IMR-90 (cell line): Measurements from ENCODE around the gene ANO4. TPM values are rescaled to one million over a fixed set of nuclear protein-coding genes. Genes with fewer than 3 reads are reported as not detected.

ENCODE experiments used
- ATAC-seq: fragments of 200-7000 bp; cut with Tn5 transposase; 2 replicates; pipeline ENCODE4 v1.9.1; 2020; ENCODE audit warnings: low read depth, mild to moderate bottlenecking, moderate library complexity
- BruUV-seq: library from RNA; stranded (reverse); fragments of 400-500 nt; replicated peaks from 2 replicates; lab custom pipeline; 2021; lab: Mats Ljungman, UMichigan
- CTCF ChIA-PET: fragments of 300-600 bp; formaldehyde crosslinking; extraction: SDS; loops from one replicate; lab custom pipeline; 2021; ENCODE audit warnings: antibody characterized with exemption; lab: Yijun Ruan, JAX
- POLR2A ChIA-PET: fragments of 300-600 bp; sonication (Branson Sonifier 250); formaldehyde crosslinking; loops from one replicate; lab custom pipeline; 2022; ENCODE audit warnings: antibody characterized with exemption; ENCODE audit not compliant: unreplicated experiment; lab: Charles Lee
- DNase-seq: peaks from one replicate; pipeline ENCODE4 v3.0.0; 2013
- H2AFZ ChIP-seq: replicated peaks from 2 replicates; pipeline ENCODE3; 2013; ENCODE audit warnings: low read length, mild to moderate bottlenecking; ENCODE audit not compliant: poor library complexity
- H2AK5ac ChIP-seq: 2 replicates; pipeline ENCODE4 v1.6.1; 2013; ENCODE audit warnings: low read depth, low read length, inconsistent platforms
- H2AK9ac ChIP-seq: replicated peaks from 2 replicates; pipeline ENCODE3; 2013; ENCODE audit warnings: mild to moderate bottlenecking, low read depth, low read length, moderate library complexity; ENCODE audit not compliant: poor library complexity
- H2BK120ac ChIP-seq: 2 replicates; pipeline ENCODE4 v1.6.1; 2013; ENCODE audit warnings: low read depth, low read length, inconsistent platforms
- H2BK15ac ChIP-seq: 3 replicates; pipeline ENCODE4 v1.6.1; 2013; ENCODE audit warnings: low read depth, low read length, inconsistent platforms
- H2BK20ac ChIP-seq: 2 replicates; pipeline ENCODE4 v1.6.1; 2013; ENCODE audit warnings: low read depth, mild to moderate bottlenecking, inconsistent platforms, low read length, moderate library complexity
- H2BK5ac ChIP-seq: 2 replicates; pipeline ENCODE4 v1.6.1; 2013; ENCODE audit warnings: mild to moderate bottlenecking, low read depth, low read length, inconsistent platforms; ENCODE audit not compliant: poor library complexity, severe bottlenecking
- H3K14ac ChIP-seq: replicated peaks from 2 replicates; pipeline ENCODE4 v1.6.1; 2013; ENCODE audit warnings: low read depth, low read length, inconsistent platforms
- H3K18ac ChIP-seq: 2 replicates; pipeline ENCODE4 v1.6.1; 2013; ENCODE audit warnings: low read depth, low read length, control low read depth
- H3K23ac ChIP-seq: 2 replicates; pipeline ENCODE4 v1.6.1; 2013; ENCODE audit warnings: low read depth, low read length, inconsistent platforms
- H3K27ac ChIP-seq: 2 replicates; pipeline ENCODE4 v1.5.1; 2013; ENCODE audit warnings: mild to moderate bottlenecking, control low read depth, low read length; ENCODE audit not compliant: insufficient read depth
- H3K27me3 ChIP-seq: 2 replicates; pipeline ENCODE4 v1.6.1; 2013; ENCODE audit warnings: low read length; ENCODE audit not compliant: control insufficient read depth, insufficient read depth
- H3K36me3 ChIP-seq: 2 replicates; pipeline ENCODE4 v1.6.1; 2013; ENCODE audit warnings: low read length, mixed read lengths; ENCODE audit not compliant: control insufficient read depth, insufficient read depth
- H3K4ac ChIP-seq: 2 replicates; pipeline ENCODE4 v1.6.1; 2013; ENCODE audit warnings: low read depth, low read length, inconsistent platforms
- H3K4me1 ChIP-seq: 2 replicates; pipeline ENCODE4 v1.6.1; 2013; ENCODE audit warnings: low read length, mixed read lengths; ENCODE audit not compliant: control insufficient read depth, insufficient read depth
- H3K4me2 ChIP-seq: 2 replicates; pipeline ENCODE4 v1.6.1; 2013; ENCODE audit warnings: low read depth, mild to moderate bottlenecking, control low read depth, low read length, moderate library complexity
- H3K4me3 ChIP-seq: 2 replicates; pipeline ENCODE4 v1.5.1; 2013; ENCODE audit warnings: low read depth, mild to moderate bottlenecking, control low read depth, low read length, moderate library complexity; ENCODE audit not compliant: insufficient read depth
- H3K56ac ChIP-seq: 2 replicates; pipeline ENCODE4 v1.6.1; 2013; ENCODE audit warnings: low read length, inconsistent platforms; ENCODE audit not compliant: insufficient read depth; ENCODE audit errors: extremely low read depth
- H3K79me1 ChIP-seq, 2 experiments: 2 replicates each; pipeline ENCODE4 v1.6.1; 2013; ENCODE audit warnings: low read length in 2 of 2, inconsistent platforms in 1 of 2, low read depth in 1 of 2
- H3K9ac ChIP-seq: 2 replicates; pipeline ENCODE4 v1.6.1; 2013; ENCODE audit warnings: low read depth, low read length, control low read depth
- H3K9me1 ChIP-seq: 2 replicates; pipeline ENCODE4 v1.6.1; 2013; ENCODE audit warnings: low read length, inconsistent platforms; ENCODE audit not compliant: insufficient read depth
- H3K9me3 ChIP-seq: 2 replicates; pipeline ENCODE4 v1.6.1; 2013; ENCODE audit warnings: low read length; ENCODE audit not compliant: control insufficient read depth, insufficient read depth
- H4K20me1 ChIP-seq: 2 replicates; pipeline ENCODE4 v1.6.1; 2013; ENCODE audit warnings: low read length, inconsistent platforms; ENCODE audit not compliant: insufficient read depth
- H4K5ac ChIP-seq: 2 replicates; pipeline ENCODE4 v1.6.1; 2013; ENCODE audit warnings: mild to moderate bottlenecking, low read depth, low read length, control low read depth
- H4K8ac ChIP-seq, 2 experiments: 2 replicates each; pipeline ENCODE4 v1.6.1; 2013; ENCODE audit warnings: low read depth in 2 of 2, low read length in 2 of 2, control low read depth in 1 of 2, inconsistent platforms in 1 of 2
- H4K91ac ChIP-seq: 2 replicates; pipeline ENCODE4 v1.6.1; 2013; ENCODE audit warnings: low read depth, low read length, inconsistent platforms; ENCODE audit not compliant: insufficient read depth
- BHLHE40 ChIP-seq: fragments of 150-350 bp; IDR thresholded peaks from 2 replicates; pipeline ENCODE4 v1.6.1; 2016; ENCODE audit warnings: mild to moderate bottlenecking, low read depth, low read length
- CEBPB ChIP-seq: IDR thresholded peaks from 2 replicates; pipeline ENCODE4 v1.6.1; 2012; ENCODE audit warnings: low read depth, low read length, improper control_type of control experiment
- CHD1 ChIP-seq: IDR thresholded peaks from 2 replicates; pipeline ENCODE4 v1.6.1; 2012; ENCODE audit warnings: low read depth, low read length, improper control_type of control experiment
- CTCF ChIP-seq: conservative IDR thresholded peaks from 2 replicates; pipeline ENCODE4 v1.5.1; 2012; ENCODE audit warnings: mild to moderate bottlenecking, low read depth, low read length, improper control_type of control experiment
- FOS ChIP-seq: fragments of 150-350 bp; IDR thresholded peaks from 2 replicates; pipeline ENCODE4 v1.6.1; 2016; ENCODE audit warnings: low read depth, low read length
- MAFK ChIP-seq: IDR thresholded peaks from 2 replicates; pipeline ENCODE4 v1.6.1; 2012; ENCODE audit warnings: low read depth, low read length, improper control_type of control experiment
- MAZ ChIP-seq: IDR thresholded peaks from 2 replicates; pipeline ENCODE4 v1.6.1; 2012; ENCODE audit warnings: low read depth, mild to moderate bottlenecking, low read length, improper control_type of control experiment, moderate library complexity, borderline replicate concordance
- MXI1 ChIP-seq: IDR thresholded peaks from 2 replicates; pipeline ENCODE4 v1.6.1; 2012; ENCODE audit warnings: low read depth, mild to moderate bottlenecking, low read length, moderate library complexity, borderline replicate concordance
- NFE2L2 ChIP-seq: fragments of 150-350 bp; IDR thresholded peaks from 2 replicates; pipeline ENCODE4 v1.6.1; 2016; ENCODE audit warnings: low read depth, mild to moderate bottlenecking, low read length
- POLR2A ChIP-seq: IDR thresholded peaks from 2 replicates; pipeline ENCODE4 v1.6.1; 2012; ENCODE audit warnings: mild to moderate bottlenecking, low read depth, low read length
- RAD21 ChIP-seq: IDR thresholded peaks from 2 replicates; pipeline ENCODE4 v1.6.1; 2012; ENCODE audit warnings: low read length, improper control_type of control experiment
- RCOR1 ChIP-seq: IDR thresholded peaks from 2 replicates; pipeline ENCODE4 v1.6.1; 2012; ENCODE audit warnings: mild to moderate bottlenecking, low read length, improper control_type of control experiment; ENCODE audit not compliant: insufficient replicate concordance
- RFX5 ChIP-seq: IDR thresholded peaks from 2 replicates; pipeline ENCODE4 v1.8.0; 2012; ENCODE audit warnings: low read depth, mild to moderate bottlenecking, low read length, moderate library complexity
- SMC3 ChIP-seq: fragments of 150-350 bp; IDR thresholded peaks from 2 replicates; pipeline ENCODE4 v1.6.1; 2016; ENCODE audit warnings: low read depth, mild to moderate bottlenecking, antibody characterized with exemption, low read length, moderate library complexity
- WGBS, 2 experiments: methylation state at CpG; one replicate each; pipeline versions ENCODE4 v1.1.5 to v1.1.7; 2013; ENCODE audit warnings: missing lambda C conversion rate in 2 of 2; ENCODE audit not compliant: insufficient read length in 1 of 2; ENCODE audit errors: extremely low coverage in 2 of 2; 5-methylcytosine and 5-hydroxymethylcytosine counted together
- dilution Hi-C: fragments of 300-500 bp; cut with HindIII; formaldehyde crosslinking; loops from one replicate; pipeline ENCODE4 v1.14.3; 2018; ENCODE audit warnings: low sequenced_read_pairs; ENCODE audit not compliant: unreplicated experiment
- in situ Hi-C: fragments of 300-500 bp; cut with MboI; formaldehyde crosslinking; loops from 3 replicates; pipeline ENCODE4 v1.14.3; 2019; ENCODE audit warnings: low sequenced_read_pairs, inconsistent platforms, mixed read lengths
- intact Hi-C: fragments of 100-400 bp; cut with micrococcal nuclease; formaldehyde crosslinking; loops from 2 replicates; pipeline ENCODE4 v1.10.0; 2022
- polyA plus RNA-seq, 3 experiments: library from polyadenylated mRNA; depleted of rRNA; stranded (reverse); fragments of >200 nt; gene quantifications; 2 replicates each; pipeline ENCODE4 v1.2.3, GENCODE V29; 2012; ENCODE audit warnings: low replicate concordance in 1 of 3
- total RNA-seq: library from RNA; depleted of rRNA; stranded (reverse); fragments of >200 nt; gene quantifications from 2 replicates; pipeline ENCODE4 v1.2.3, GENCODE V29; 2012
- TF ChIP-seq, protein P1 (sequence below): fragments of 150-350 bp; IDR thresholded peaks from 2 replicates; pipeline ENCODE4 v1.6.1; 2016; ENCODE audit warnings: low read depth, mild to moderate bottlenecking, low read length, moderate library complexity, borderline replicate concordance
- TF ChIP-seq, protein P2 (sequence below): fragments of 150-350 bp; IDR thresholded peaks from 2 replicates; pipeline ENCODE4 v1.6.1; 2017; ENCODE audit warnings: mild to moderate bottlenecking, antibody characterized with exemption, low read length, low read depth

ANO4 gene
- total and polyA plus RNA-seq, 2 of the 4 experiments (the other 2 are of a cell fraction): 4.7 to 10.2 TPM

DNA sequence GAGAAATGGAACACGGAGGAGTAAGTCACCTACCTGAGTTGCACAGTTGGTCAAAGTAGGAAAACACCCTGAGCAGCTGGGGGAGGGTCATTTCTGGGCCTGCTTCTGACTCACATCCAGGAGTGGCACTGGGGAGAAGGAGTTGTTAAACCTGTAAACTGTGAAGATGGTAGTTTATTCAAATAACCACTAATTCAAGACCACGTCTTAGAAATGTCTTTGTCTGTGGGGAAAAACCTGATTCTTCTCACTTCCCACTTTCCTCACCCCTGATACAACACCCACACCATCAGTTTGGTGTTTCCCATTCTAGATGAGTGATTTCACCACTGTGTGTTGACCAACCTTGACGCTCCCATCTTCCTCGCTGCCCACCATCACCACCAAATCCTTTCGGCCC lies 207.1 kb downstream of the ANO4 start:
- H3K4me1 ChIP-seq: no peaks in the 10 kb centered on the region
- ChIA-PET CTCF (no interaction called here), POLR2A (no interaction called here)
- no peak overlapping the region for H3K9ac ChIP-seq
- H4K20me1 ChIP-seq: no peaks in the 10 kb centered on the region
- 100% methylated on average over 2 of the region's 5 CpGs; no CpG with 5 or more reads in 1 of the 2 experiments for WGBS, 2 experiments
- no peak overlapping the region for H2AFZ ChIP-seq
- H3K56ac ChIP-seq: no peak overlapping the region
- intact Hi-C loops (no loop called here), in situ Hi-C loops (no loop called here), dilution Hi-C loops (no loop called here)
- no peak overlapping the region for H4K8ac ChIP-seq
- H4K5ac ChIP-seq: no peak overlapping the region
- no peak overlapping the region for H2BK15ac ChIP-seq
- no peaks in the 10 kb centered on the region for H3K9me1 ChIP-seq
- H2AK5ac ChIP-seq: no peak overlapping the region
- H3K79me1 ChIP-seq: no peaks in the 10 kb centered on the region
- H3K4ac ChIP-seq: no peak overlapping the region
- H3K4me3 ChIP-seq: no peak overlapping the region
- no peaks in the 10 kb centered on the region for H3K27me3 ChIP-seq
- H4K91ac ChIP-seq: no peak overlapping the region
- H3K18ac ChIP-seq: no peak overlapping the region
- H3K4me2 ChIP-seq: no peak overlapping the region
- no peak for ATAC-seq
- H2BK120ac ChIP-seq: no peak overlapping the region
- no peak overlapping the region for H3K23ac ChIP-seq
- no TSS peak for BruUV-seq
- no peak overlapping the region for H3K27ac ChIP-seq
- TF ChIP-seq CTCF (no peak), CHD1 (no peak), NFE2L2 (no peak), RFX5 (no peak), POLR2A (no peak), CEBPB (no peak), SMC3 (no peak), RAD21 (no peak), RCOR1 (no peak), FOS (no peak), BHLHE40 (no peak), MAFK (no peak), MAZ (no peak), MXI1 (no peak)
- TF ChIP-seq, protein P1, sequence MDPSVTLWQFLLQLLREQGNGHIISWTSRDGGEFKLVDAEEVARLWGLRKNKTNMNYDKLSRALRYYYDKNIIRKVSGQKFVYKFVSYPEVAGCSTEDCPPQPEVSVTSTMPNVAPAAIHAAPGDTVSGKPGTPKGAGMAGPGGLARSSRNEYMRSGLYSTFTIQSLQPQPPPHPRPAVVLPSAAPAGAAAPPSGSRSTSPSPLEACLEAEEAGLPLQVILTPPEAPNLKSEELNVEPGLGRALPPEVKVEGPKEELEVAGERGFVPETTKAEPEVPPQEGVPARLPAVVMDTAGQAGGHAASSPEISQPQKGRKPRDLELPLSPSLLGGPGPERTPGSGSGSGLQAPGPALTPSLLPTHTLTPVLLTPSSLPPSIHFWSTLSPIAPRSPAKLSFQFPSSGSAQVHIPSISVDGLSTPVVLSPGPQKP: no peak
- TF ChIP-seq, protein P2, sequence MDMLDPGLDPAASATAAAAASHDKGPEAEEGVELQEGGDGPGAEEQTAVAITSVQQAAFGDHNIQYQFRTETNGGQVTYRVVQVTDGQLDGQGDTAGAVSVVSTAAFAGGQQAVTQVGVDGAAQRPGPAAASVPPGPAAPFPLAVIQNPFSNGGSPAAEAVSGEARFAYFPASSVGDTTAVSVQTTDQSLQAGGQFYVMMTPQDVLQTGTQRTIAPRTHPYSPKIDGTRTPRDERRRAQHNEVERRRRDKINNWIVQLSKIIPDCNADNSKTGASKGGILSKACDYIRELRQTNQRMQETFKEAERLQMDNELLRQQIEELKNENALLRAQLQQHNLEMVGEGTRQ: no peak
- H3K9me3 ChIP-seq: no peaks in the 10 kb centered on the region
- no peak overlapping the region for H2BK20ac ChIP-seq
- no peak overlapping the region for H2AK9ac ChIP-seq
- H2BK5ac ChIP-seq: no peak overlapping the region
- DNase-seq: no peak
- H3K14ac ChIP-seq: no peak overlapping the region
- H3K36me3 ChIP-seq: no peaks in the 10 kb centered on the region
